CD14-positive monocyte (primary cell): Measurements from ENCODE around the gene ANKRD17. TPM values are rescaled to one million over a fixed set of nuclear protein-coding genes. Genes with fewer than 3 reads are reported as not detected.

ENCODE experiments used
- DNase-seq, 3 donors: peaks; one replicate each; pipeline ENCODE4 v3.0.0-alpha.2; 2011 to 2022
- H2AFZ ChIP-seq: 2 replicates; pipeline ENCODE4 v1.6.0; 2012; ENCODE audit warnings: mild to moderate bottlenecking, low read depth, low read length, inconsistent platforms; ENCODE audit not compliant: insufficient read depth, poor library complexity, severe bottlenecking
- H3K27ac ChIP-seq, 2 donors: 1 replicate in 1 of 2; 2 replicates in 1 of 2; pipeline ENCODE4 v1.5.1; 2012 to 2013; ENCODE audit warnings: low read length in 2 of 2, control low read depth in 1 of 2, inconsistent platforms in 1 of 2, low read depth in 1 of 2, mild to moderate bottlenecking in 1 of 2
- H3K27me3 ChIP-seq, 2 donors: one replicate each; pipeline versions ENCODE4 v1.6.0 to v1.6.1; 2011 to 2013; ENCODE audit warnings: low read length in 2 of 2; ENCODE audit not compliant: control insufficient read depth in 2 of 2, insufficient read depth in 2 of 2
- H3K36me3 ChIP-seq, 2 donors: replicated peaks in 1 of 2; 1 replicate in 1 of 2; 2 replicates in 1 of 2; pipeline versions ENCODE4 v1.5.1 to v1.6.1; 2012 to 2013; ENCODE audit warnings: low read length in 2 of 2, control low read depth in 1 of 2, inconsistent platforms in 1 of 2, mild to moderate bottlenecking in 1 of 2; ENCODE audit not compliant: insufficient read depth in 2 of 2, control insufficient read depth in 1 of 2
- H3K4me1 ChIP-seq, 2 donors: 1 replicate in 1 of 2; 2 replicates in 1 of 2; pipeline versions ENCODE4 v1.5.1 to v1.6.1; 2012 to 2013; ENCODE audit warnings: low read length in 2 of 2, control low read depth in 1 of 2, inconsistent platforms in 1 of 2, mild to moderate bottlenecking in 1 of 2, moderate library complexity in 1 of 2; ENCODE audit not compliant: insufficient read depth in 2 of 2, control insufficient read depth in 1 of 2
- H3K4me2 ChIP-seq: replicated peaks from 2 replicates; pipeline ENCODE3; 2012; ENCODE audit warnings: low read length, moderate library complexity, mild to moderate bottlenecking; ENCODE audit not compliant: poor library complexity, severe bottlenecking; ENCODE audit errors: extremely low read depth
- H3K4me3 ChIP-seq, 3 experiments: fragments of 200-600 bp in 1 of 3; sonication (generic) in 1 of 3; replicated peaks in 1 of 3; 1 replicate in 2 of 3; 2 replicates in 1 of 3; pipeline ENCODE4 v1.5.1; 2011 to 2013; ENCODE audit warnings: low read length in 3 of 3, mild to moderate bottlenecking in 3 of 3, control low read depth in 2 of 3, low read depth in 2 of 3, inconsistent platforms in 1 of 3, moderate library complexity in 1 of 3
- H3K79me2 ChIP-seq: 2 replicates; pipeline ENCODE4 v1.6.0; 2012; ENCODE audit warnings: mild to moderate bottlenecking, control low read depth, inconsistent platforms, low read length, moderate library complexity; ENCODE audit not compliant: insufficient read depth
- H3K9ac ChIP-seq: 2 replicates; pipeline ENCODE4 v1.6.0; 2017; ENCODE audit warnings: low read length, mild to moderate bottlenecking; ENCODE audit not compliant: insufficient read depth, poor library complexity, severe bottlenecking
- H3K9me3 ChIP-seq, 2 donors: replicated peaks in 1 of 2; 1 replicate in 1 of 2; 2 replicates in 1 of 2; pipeline versions ENCODE4 v1.5.1 to v1.6.1; 2012 to 2013; ENCODE audit warnings: low read length in 2 of 2, control low read depth in 1 of 2; ENCODE audit not compliant: control insufficient read depth in 1 of 2, insufficient read depth in 1 of 2
- H4K20me1 ChIP-seq: 2 replicates; pipeline ENCODE4 v1.6.0; 2012; ENCODE audit warnings: mild to moderate bottlenecking, low read length, control low read depth, moderate library complexity; ENCODE audit not compliant: insufficient read depth
- H3K27ac Mint-ChIP-seq, 7 donors: one replicate each; pipeline ENCODE4 v1.8.0; 2020; ENCODE audit warnings: mild to moderate bottlenecking in 7 of 7, mixed read lengths in 7 of 7, moderate library complexity in 6 of 7, inconsistent platforms in 2 of 7
- H3K27me3 Mint-ChIP-seq, 3 donors: one replicate each; pipeline ENCODE4 v1.8.0; 2021 to 2022; ENCODE audit warnings: low read depth in 3 of 3, mild to moderate bottlenecking in 3 of 3, mixed read lengths in 3 of 3, moderate library complexity in 3 of 3, inconsistent platforms in 1 of 3
- H3K36me3 Mint-ChIP-seq, 2 donors: one replicate each; pipeline ENCODE4 v1.8.0; 2020; ENCODE audit warnings: mixed read lengths in 2 of 2, inconsistent platforms in 1 of 2, mild to moderate bottlenecking in 1 of 2
- H3K4me1 Mint-ChIP-seq: one replicate; pipeline ENCODE4 v1.8.0; 2020; ENCODE audit warnings: mild to moderate bottlenecking, mixed read lengths
- H3K4me3 Mint-ChIP-seq, 2 donors: one replicate each; pipeline ENCODE4 v1.8.0; 2020; ENCODE audit warnings: mild to moderate bottlenecking in 2 of 2, mixed read lengths in 2 of 2, moderate library complexity in 1 of 2
- H3K9me3 Mint-ChIP-seq, 7 donors: one replicate each; pipeline ENCODE4 v1.8.0; 2020 to 2022; ENCODE audit warnings: mixed read lengths in 7 of 7, mild to moderate bottlenecking in 6 of 7, moderate library complexity in 6 of 7, inconsistent platforms in 2 of 7
- CTCF ChIP-seq: fragments of 200-600 bp; IDR thresholded peaks from one replicate; pipeline ENCODE4 v1.8.0; 2022; ENCODE audit warnings: antibody characterized with exemption, mild to moderate bottlenecking
- WGBS: methylation state at CpG from one replicate; pipeline ENCODE4 v1.1.5; 2013; ENCODE audit warnings: missing lambda C conversion rate; ENCODE audit not compliant: insufficient coverage; 5-methylcytosine and 5-hydroxymethylcytosine counted together
- intact Hi-C, 2 donors: fragments of 100-400 bp; cut with micrococcal nuclease; formaldehyde crosslinking; loops; one replicate each; pipeline versions ENCODE4 v1.15.0 to v1.15.1; 2023
- polyA plus RNA-seq, 3 donors: library from polyadenylated mRNA; depleted of rRNA in 1 of 3; unstranded in 2 of 3; stranded (reverse) in 1 of 3; fragments of 300-500 nt in 2 of 3; fragments of >200 nt in 1 of 3; fragmentation: Illumina TruSeq in 2 of 3; gene quantifications; 1 replicate in 2 of 3; 2 replicates in 1 of 3; pipeline ENCODE4 v1.2.3, GENCODE V29; 2012 to 2021

ANKRD17 gene
- polyA plus RNA-seq, 3 donors = 5.3 to 18.9 (median 9.0) TPM

DNA sequence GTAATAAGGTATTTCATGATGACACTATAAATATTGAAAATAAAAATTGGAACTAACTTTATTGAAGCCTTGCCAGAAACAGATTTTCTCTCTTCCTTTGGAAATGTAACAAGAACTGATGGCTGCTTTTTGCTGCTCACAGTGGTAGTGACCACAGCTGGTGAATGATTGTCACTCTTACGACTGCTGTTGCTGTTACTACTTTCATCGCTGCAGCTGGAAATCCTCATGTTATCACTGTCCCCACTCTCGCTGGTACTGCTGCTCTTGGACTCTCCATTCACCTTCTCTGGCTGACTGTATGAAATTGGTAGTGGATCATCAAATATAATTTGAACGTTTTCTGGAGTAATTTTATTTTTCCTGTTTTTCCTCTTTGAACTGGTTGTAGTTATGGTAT, 160.6 kb downstream of the ANKRD17 start:
- Histone ChIP-seq H3K4me3 (no peak overlapping the region), H3K36me3 (peaks cover 83 to 94% of the 10 kb centered on the region in 2 donors), H3K27ac (no peak overlapping the region), H3K9me3 (no peaks in the 10 kb centered on the region), H2AFZ (no peak overlapping the region), H4K20me1 (no peaks in the 10 kb centered on the region), H3K79me2 (no peaks in the 10 kb centered on the region), H3K4me1 (no peaks in the 10 kb centered on the region), H3K9ac (no peak overlapping the region), H3K27me3 (no peaks in the 10 kb centered on the region), H3K4me2 (no peak overlapping the region)
- no peak for DNase-seq
- H3K27ac Mint-ChIP-seq = peak overlapping the region in 1 of 7 donors; percentile 2
- H3K9me3 Mint-ChIP-seq = no peaks in the 10 kb centered on the region
- WGBS = 100% methylated on average over 1 of the region's 4 CpGs
- intact Hi-C loops = no loop called here
- peaks cover 57 to 85% of the 10 kb centered on the region in 2 donors for H3K36me3 Mint-ChIP-seq
- no peak for TF ChIP-seq CTCF
- no peak overlapping the region for H3K4me3 Mint-ChIP-seq
- no peaks in the 10 kb centered on the region for H3K27me3 Mint-ChIP-seq
- H3K4me1 Mint-ChIP-seq = no peaks in the 10 kb centered on the region

- TF ChIP-seq CTCF = no peak
- Mint-ChIP-seq H3K9me3 (no peaks in the 10 kb centered on the region), H3K4me1 (no peaks in the 10 kb centered on the region), H3K36me3 (peaks cover 43 to 64% of the 10 kb centered on the region in 2 donors), H3K27ac (no peak overlapping the region), H3K27me3 (no peaks in the 10 kb centered on the region), H3K4me3 (no peak overlapping the region)
- Histone ChIP-seq H2AFZ (no peak overlapping the region), H3K27ac (peak overlapping the region in 1 of 2 donors; percentile 18), H3K27me3 (no peaks in the 10 kb centered on the region), H3K4me1 (no peaks in the 10 kb centered on the region), H3K4me3 (no peak overlapping the region), H3K4me2 (no peak overlapping the region), H3K36me3 (peaks cover 68 to 75% of the 10 kb centered on the region in 2 donors), H3K79me2 (no peaks in the 10 kb centered on the region), H4K20me1 (no peaks in the 10 kb centered on the region), H3K9ac (no peak overlapping the region), H3K9me3 (no peaks in the 10 kb centered on the region)
- DNase-seq = no peak
- intact Hi-C loops = no loop called here
- WGBS = no CpG with 5 or more reads among the region's 1 CpG
Observed at GRCh38 chr4:73092868-73093267, 165.7 kb downstream of the ANKRD17 start.
